Upper lobe of left lung (tissue), 4 donors: ENCODE data around the gene C5orf63.

ENCODE experiments used
- POLR2A ChIP-seq, 4 donors: fragments of 450-650 bp; IDR thresholded peaks; one replicate each; pipeline ENCODE4 v1.5.1; 2016 to 2017; ENCODE audit warnings: antibody characterized with exemption in 4 of 4, mild to moderate bottlenecking in 2 of 4
- TF ChIP-seq, protein P1 (sequence below), 6 experiments: fragments of 450-650 bp in 4 of 6; fragments of 200-600 bp in 2 of 6; sonication (generic) in 2 of 6; IDR thresholded peaks; one replicate each; pipeline ENCODE4 v1.5.1; 2016 to 2019; ENCODE audit warnings: antibody characterized with exemption in 6 of 6

GRCh38 chr5:127086589-127086988 is 13.3 kb upstream of the C5orf63 start:
- TF ChIP-seq, protein P1, sequence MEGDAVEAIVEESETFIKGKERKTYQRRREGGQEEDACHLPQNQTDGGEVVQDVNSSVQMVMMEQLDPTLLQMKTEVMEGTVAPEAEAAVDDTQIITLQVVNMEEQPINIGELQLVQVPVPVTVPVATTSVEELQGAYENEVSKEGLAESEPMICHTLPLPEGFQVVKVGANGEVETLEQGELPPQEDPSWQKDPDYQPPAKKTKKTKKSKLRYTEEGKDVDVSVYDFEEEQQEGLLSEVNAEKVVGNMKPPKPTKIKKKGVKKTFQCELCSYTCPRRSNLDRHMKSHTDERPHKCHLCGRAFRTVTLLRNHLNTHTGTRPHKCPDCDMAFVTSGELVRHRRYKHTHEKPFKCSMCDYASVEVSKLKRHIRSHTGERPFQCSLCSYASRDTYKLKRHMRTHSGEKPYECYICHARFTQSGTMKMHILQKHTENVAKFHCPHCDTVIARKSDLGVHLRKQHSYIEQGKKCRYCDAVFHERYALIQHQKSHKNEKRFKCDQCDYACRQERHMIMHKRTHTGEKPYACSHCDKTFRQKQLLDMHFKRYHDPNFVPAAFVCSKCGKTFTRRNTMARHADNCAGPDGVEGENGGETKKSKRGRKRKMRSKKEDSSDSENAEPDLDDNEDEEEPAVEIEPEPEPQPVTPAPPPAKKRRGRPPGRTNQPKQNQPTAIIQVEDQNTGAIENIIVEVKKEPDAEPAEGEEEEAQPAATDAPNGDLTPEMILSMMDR (IDR thresholded peaks at IDR 0.05): no peak
- TF ChIP-seq POLR2A (IDR thresholded peaks at IDR 0.05): no peak
